T-cell (primary cell): ENCODE data around the gene MRGPRX3. TPM values are rescaled to one million over a fixed set of nuclear protein-coding genes. Genes with fewer than 3 reads are reported as not detected.

Experiments used
- ATAC-seq, 4 experiments: fragments of 200-7000 bp in 3 of 4; fragments of 150-1000 bp in 1 of 4; cut with Tn5 transposase; replicated peaks in 1 of 4; 1 replicate in 3 of 4; 2 replicates in 1 of 4; pipeline ENCODE4 v1.10.0; 2021; ENCODE audit warnings: moderate library complexity in 3 of 4, mild to moderate bottlenecking in 2 of 4, moderate number of reproducible peaks in 1 of 4
- CTCF ChIA-PET, 2 donors: fragments of 300-600 bp; sonication (Branson Sonifier 250); formaldehyde crosslinking; loops; one replicate each; lab custom pipeline; 2022; ENCODE audit warnings: antibody characterized with exemption in 2 of 2; lab: Charles Lee
- POLR2A ChIA-PET, 2 donors: fragments of 300-600 bp; sonication (Branson Sonifier 250); formaldehyde crosslinking; loops; one replicate each; lab custom pipeline; 2022; ENCODE audit warnings: antibody characterized with exemption in 2 of 2; lab: Charles Lee
- DNase-seq, 35 experiments: peaks; one replicate each; pipeline versions ENCODE4 v3.0.0 to v3.0.0-alpha.2; 2013 to 2023
- H3K27ac ChIP-seq: one replicate; pipeline ENCODE4 v1.5.1; 2013; ENCODE audit warnings: low read length
- H3K27me3 ChIP-seq, 2 experiments: replicated peaks in 1 of 2; 1 replicate in 1 of 2; 2 replicates in 1 of 2; pipeline versions ENCODE4 v1.6.1 to v1.7.0; 2013; ENCODE audit warnings: low read length in 1 of 2, mixed read lengths in 1 of 2; ENCODE audit not compliant: control insufficient read depth in 2 of 2, insufficient read depth in 2 of 2; ENCODE audit errors: extremely low read depth in 1 of 2
- H3K36me3 ChIP-seq, 2 donors: 1 replicate in 1 of 2; 2 replicates in 1 of 2; pipeline versions ENCODE4 v1.6.1 to v1.7.0; 2013; ENCODE audit warnings: low read length in 1 of 2; ENCODE audit not compliant: control insufficient read depth in 2 of 2, insufficient read depth in 1 of 2; ENCODE audit errors: extremely low read depth in 1 of 2
- H3K4me1 ChIP-seq, 2 experiments: 1 replicate in 1 of 2; 2 replicates in 1 of 2; pipeline versions ENCODE4 v1.6.1 to v1.7.0; 2013; ENCODE audit warnings: low read length in 2 of 2, mixed read lengths in 1 of 2; ENCODE audit not compliant: insufficient read depth in 2 of 2, control insufficient read depth in 1 of 2; ENCODE audit errors: extremely low read depth in 1 of 2
- H3K4me3 ChIP-seq, 2 donors: 1 replicate in 1 of 2; 2 replicates in 1 of 2; pipeline versions ENCODE4 v1.5.1 to v1.7.0; 2013; ENCODE audit warnings: mild to moderate bottlenecking in 2 of 2, low read length in 1 of 2, moderate library complexity in 1 of 2; ENCODE audit not compliant: control insufficient read depth in 1 of 2; ENCODE audit errors: extremely low read depth in 1 of 2
- H3K9me3 ChIP-seq: 2 replicates; pipeline ENCODE4 v1.7.0; 2013
- H3K27ac Mint-ChIP-seq, 2 donors: one replicate each; pipeline ENCODE4 v1.8.0; 2020 to 2021; ENCODE audit warnings: mild to moderate bottlenecking in 2 of 2, mixed read lengths in 2 of 2
- H3K27me3 Mint-ChIP-seq, 2 donors: one replicate each; pipeline ENCODE4 v1.8.0; 2021 to 2022; ENCODE audit warnings: mixed read lengths in 2 of 2
- H3K36me3 Mint-ChIP-seq: one replicate; pipeline ENCODE4 v1.8.0; 2021; ENCODE audit warnings: mixed read lengths
- H3K4me1 Mint-ChIP-seq, 3 donors: one replicate each; pipeline ENCODE4 v1.8.0; 2020 to 2022; ENCODE audit warnings: mixed read lengths in 3 of 3, mild to moderate bottlenecking in 1 of 3
- H3K4me3 Mint-ChIP-seq, 3 donors: one replicate each; pipeline ENCODE4 v1.8.0; 2020 to 2022; ENCODE audit warnings: mild to moderate bottlenecking in 3 of 3, mixed read lengths in 3 of 3, moderate library complexity in 3 of 3
- H3K9me3 Mint-ChIP-seq, 3 donors: one replicate each; pipeline ENCODE4 v1.8.0; 2020 to 2022; ENCODE audit warnings: mixed read lengths in 3 of 3
- WGBS: methylation state at CpG from one replicate; pipeline ENCODE4 v1.1.5; 2013; ENCODE audit warnings: missing lambda C conversion rate; ENCODE audit not compliant: insufficient coverage; 5-methylcytosine and 5-hydroxymethylcytosine counted together
- total RNA-seq, 35 experiments: library from RNA in 6 of 35; stranded (reverse) in 6 of 35; fragments of 120-200 nt in 1 of 35; gene quantifications; one replicate each; pipeline versions ENCODE4 v1.2.1 to v1.2.4 and lab custom pipeline; 2013 to 2026

MRGPRX3 gene
- total RNA-seq, 5 donors from 2014 or later (not counting 1 experiment from before 2014, with no cell fraction given), result not detected

GRCh38 chr11:18105086-18105801 is 27.1 kb upstream of the MRGPRX3 start:
- ChIA-PET CTCF (interaction anchor here (0.5 to 2.1 kb wide), 14 partner anchors 8 to 1447 kb away, joined by 3 to 20 read pairs (median 4); partner anchors contain the start of genes SERGEF (in 1 of the 2) and TSG101 (in 1 of the 2)), POLR2A (interaction anchor here in 1 of 2 donors (0.6 kb wide), 1 partner anchor 38 kb away, joined by 6 read pairs; no protein-coding TSS in a partner anchor)
- Mint-ChIP-seq H3K4me1 (peaks cover 43 to 46% (median 45%) of the 10 kb centered on the region in 3 donors), H3K27ac (peak overlapping the region; percentile 44 to 87), H3K4me3 (peak overlapping the region; percentile 90 to 95 (median 92)), H3K27me3 (peaks cover 0 to 6% of the 10 kb centered on the region in 2 donors), H3K9me3 (no peaks in the 10 kb centered on the region), H3K36me3 (peaks cover 23% of the 10 kb centered on the region)
- Histone ChIP-seq H3K27me3 (no peaks in the 10 kb centered on the region), H3K9me3 (no peaks in the 10 kb centered on the region), H3K4me3 (peak overlapping the region; percentile 87 to 92), H3K4me1 (peaks cover 3 to 13% of the 10 kb centered on the region in 2 experiments), H3K27ac (peak overlapping the region; percentile 58), H3K36me3 (peaks cover 0 to 20% of the 10 kb centered on the region in 2 donors)
- ATAC-seq (no peak), DNase-seq (no peak)
- WGBS, result 25% methylated on average over 16 of the region's 29 CpGs

DNA sequence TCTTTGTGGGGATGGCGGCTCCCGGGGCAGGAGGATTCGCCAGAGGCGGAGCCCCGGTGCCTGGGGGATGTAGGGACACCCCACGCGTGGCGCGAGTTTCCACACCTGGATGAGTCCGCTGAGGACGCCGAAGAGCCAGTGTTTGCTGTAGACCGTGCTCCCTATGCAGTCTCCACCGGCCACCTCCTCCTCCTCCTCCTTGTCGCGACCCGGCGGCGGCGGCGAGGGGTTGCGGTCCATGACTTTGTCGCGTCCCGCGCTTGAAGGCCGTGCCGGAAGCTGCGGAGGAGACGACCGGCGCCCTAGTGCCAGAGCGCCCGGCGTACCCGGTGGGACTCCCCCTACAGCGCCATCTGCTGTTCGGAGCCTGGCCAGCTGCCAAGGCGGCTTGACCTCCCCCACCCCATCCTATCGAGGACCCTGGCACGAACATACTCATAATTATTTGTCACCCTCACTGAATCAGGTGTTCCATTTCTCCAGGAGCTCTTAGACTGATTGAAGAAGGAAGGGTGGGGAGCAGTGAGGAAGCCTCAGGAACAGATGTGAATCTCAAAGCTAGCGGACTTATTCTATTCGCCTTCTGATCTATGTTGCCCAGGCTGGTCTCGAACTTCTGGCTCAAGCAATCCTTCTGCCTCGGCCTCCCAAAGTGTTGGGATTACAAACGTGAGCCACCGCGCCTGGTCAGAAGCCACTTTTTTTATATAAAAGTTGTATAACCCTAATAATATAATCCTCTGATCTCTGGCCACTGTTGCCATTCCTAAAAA is 26.4 kb upstream of the MRGPRX3 start, which contains the start of gene SAAL1:
TSS of gene SAAL1 (minus strand) at position 281 of the 773 bp plus-strand sequence. CDS start at position 240, 41 bp downstream.
- DNase-seq, result peak; percentile 67 to 92 (median 84)
- Histone ChIP-seq H3K36me3 (peaks cover 0 to 19% of the 10 kb centered on the region in 2 donors), H3K4me3 (peak within 1 kb of the TSS; percentile 87 to 92), H3K27ac (peak within 1 kb of the TSS; percentile 58), H3K9me3 (no peaks in the 10 kb centered on the region), H3K4me1 (peaks cover 3 to 13% of the 10 kb centered on the region in 2 experiments), H3K27me3 (no peaks in the 10 kb centered on the region)
- POLR2A ChIA-PET, result interaction anchor here in 1 of 2 donors (0.6 to 0.8 kb wide), 2 partner anchors 398 to 525 kb away, joined by 3 to 5 read pairs; no protein-coding TSS in a partner anchor
- ATAC-seq, result peak; percentile 98 to 99 (median 98)
- no peaks in the 10 kb centered on the region for H3K9me3 Mint-ChIP-seq
- peaks cover 20% of the 10 kb centered on the region for H3K36me3 Mint-ChIP-seq
- peak within 1 kb of the TSS; percentile 63 to 87 for H3K27ac Mint-ChIP-seq
- CTCF ChIA-PET, result interaction anchor here (0.5 to 2.1 kb wide), 18 partner anchors 9 to 1446 kb away, joined by 3 to 20 read pairs (median 4); partner anchors contain the start of genes SERGEF (in 1 of the 2) and TSG101 (in 1 of the 2)
- 0% methylated on average over 28 of the region's 48 CpGs for WGBS
- H3K4me1 Mint-ChIP-seq, result peaks cover 37 to 43% (median 40%) of the 10 kb centered on the region in 3 donors
- peaks cover 0 to 8% of the 10 kb centered on the region in 2 donors for H3K27me3 Mint-ChIP-seq
- peak within 1 kb of the TSS; percentile 90 to 95 (median 92) for H3K4me3 Mint-ChIP-seq

DNA sequence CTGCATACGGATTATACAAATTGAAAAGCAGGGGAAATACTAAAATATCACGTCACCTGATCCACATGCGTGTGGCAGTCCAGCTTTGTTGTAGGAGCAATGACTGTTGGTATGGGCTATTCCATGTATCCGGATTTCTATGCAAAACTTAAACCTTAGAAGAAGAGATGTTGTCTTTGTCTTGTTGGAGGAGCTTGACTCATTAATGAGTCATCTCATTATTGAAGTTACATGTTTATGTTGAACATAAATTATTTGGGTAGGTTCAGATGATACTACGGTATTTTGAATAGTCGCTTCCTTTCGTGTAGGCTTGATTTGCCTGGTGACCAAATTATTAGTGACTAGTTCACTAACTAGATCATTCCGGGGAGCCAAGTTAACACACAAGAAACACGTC is 25.7 kb upstream of the MRGPRX3 start:
- Histone ChIP-seq H3K4me3 (no peak overlapping the region), H3K36me3 (peaks cover 0 to 14% of the 10 kb centered on the region in 2 donors), H3K27me3 (no peaks in the 10 kb centered on the region), H3K27ac (no peak overlapping the region), H3K9me3 (no peaks in the 10 kb centered on the region), H3K4me1 (peaks cover 3 to 13% of the 10 kb centered on the region in 2 experiments)
- Mint-ChIP-seq H3K4me1 (peaks cover 30 to 36% (median 33%) of the 10 kb centered on the region in 3 donors), H3K27ac (no peak overlapping the region), H3K36me3 (peaks cover 14% of the 10 kb centered on the region), H3K9me3 (no peaks in the 10 kb centered on the region), H3K4me3 (peak overlapping the region; percentile 90 to 95 (median 92)), H3K27me3 (peaks cover 0 to 12% of the 10 kb centered on the region in 2 donors)
- ChIA-PET CTCF (interaction anchor here (0.5 to 2.1 kb wide), 15 partner anchors 9 to 700 kb away, joined by 3 to 20 read pairs (median 4); partner anchors contain the start of genes SERGEF (in 1 of the 2) and TSG101 (in 1 of the 2)), POLR2A (interaction anchor here in 1 of 2 donors (0.8 kb wide), 1 partner anchor 524 kb away, joined by 3 read pairs; no protein-coding TSS in a partner anchor)
- DNase-seq, result no peak
- no peak for ATAC-seq
- WGBS, result 70% methylated on average over 8 of the region's 9 CpGs

DNA sequence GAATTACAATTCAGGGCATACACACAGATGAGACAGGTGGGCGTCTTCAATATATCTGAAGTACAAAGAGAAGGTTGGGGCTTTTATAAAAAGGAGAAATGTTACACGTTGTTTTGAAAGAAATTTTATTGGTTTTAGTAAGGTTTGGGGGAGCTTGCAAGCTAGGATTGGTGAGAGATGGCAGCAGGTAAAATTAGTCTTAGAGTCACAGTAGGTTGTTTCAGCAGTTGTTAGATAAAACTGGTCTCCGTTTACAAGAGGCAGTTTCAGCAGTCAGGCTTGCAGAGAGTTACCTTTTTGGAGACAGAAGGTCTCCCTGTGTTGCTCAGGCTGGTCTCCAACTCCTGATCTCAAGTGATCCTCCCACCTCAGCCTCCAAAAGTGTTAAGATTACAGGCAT is 24.1 kb upstream of the MRGPRX3 start:
- CTCF ChIA-PET, result interaction anchor here (0.5 to 1.1 kb wide), 2 partner anchors 14 to 246 kb away, joined by 3 read pairs; no protein-coding TSS in a partner anchor
- ATAC-seq (no peak), DNase-seq (no peak)
- H3K36me3 Mint-ChIP-seq, result peaks cover 2% of the 10 kb centered on the region
- Histone ChIP-seq H3K36me3 (peaks cover 0 to 3% of the 10 kb centered on the region in 2 donors), H3K9me3 (no peaks in the 10 kb centered on the region), H3K27ac (no peak overlapping the region), H3K4me1 (peaks cover 3 to 13% of the 10 kb centered on the region in 2 experiments), H3K4me3 (no peak overlapping the region), H3K27me3 (peaks cover 0 to 7% of the 10 kb centered on the region in 2 experiments)
- no peak overlapping the region for H3K4me3 Mint-ChIP-seq
- peaks cover 24 to 26% (median 25%) of the 10 kb centered on the region in 3 donors for H3K4me1 Mint-ChIP-seq
- 77% methylated on average over 2 of the region's 3 CpGs for WGBS
- H3K27me3 Mint-ChIP-seq, result peaks cover 6 to 24% of the 10 kb centered on the region in 2 donors
- no peak overlapping the region for H3K27ac Mint-ChIP-seq
- POLR2A ChIA-PET, result no interaction called here
- no peaks in the 10 kb centered on the region for H3K9me3 Mint-ChIP-seq

GRCh38 chr11:18111005-18111404 is 21.4 kb upstream of the MRGPRX3 start:
- Histone ChIP-seq H3K4me1 (peaks cover 0 to 5% of the 10 kb centered on the region in 2 experiments), H3K9me3 (no peaks in the 10 kb centered on the region), H3K36me3 (no peaks in the 10 kb centered on the region), H3K27me3 (peaks cover 0 to 15% of the 10 kb centered on the region in 2 experiments), H3K4me3 (no peak overlapping the region), H3K27ac (no peak overlapping the region)
- peaks cover 9 to 13% (median 12%) of the 10 kb centered on the region in 3 donors for H3K4me1 Mint-ChIP-seq
- H3K27ac Mint-ChIP-seq, result no peak overlapping the region
- peaks cover 22 to 40% of the 10 kb centered on the region in 2 donors for H3K27me3 Mint-ChIP-seq
- POLR2A ChIA-PET, result interaction anchor here in 1 of 2 donors (0.5 to 0.8 kb wide), 2 partner anchors 102 to 440 kb away, joined by 3 to 11 read pairs; no protein-coding TSS in a partner anchor
- H3K9me3 Mint-ChIP-seq, result no peaks in the 10 kb centered on the region
- WGBS, result 40% methylated on average over 2 of the region's 2 CpGs
- CTCF ChIA-PET, result interaction anchor here (0.6 to 1.0 kb wide), 2 partner anchors 133 to 652 kb away, joined by 3 read pairs; no protein-coding TSS in a partner anchor
- DNase-seq (no peak), ATAC-seq (no peak)
- H3K36me3 Mint-ChIP-seq, result no peaks in the 10 kb centered on the region
- no peak overlapping the region for H3K4me3 Mint-ChIP-seq
